Measurements from ENCODE around the gene GPR158.

The GPR158 gene

DNA sequence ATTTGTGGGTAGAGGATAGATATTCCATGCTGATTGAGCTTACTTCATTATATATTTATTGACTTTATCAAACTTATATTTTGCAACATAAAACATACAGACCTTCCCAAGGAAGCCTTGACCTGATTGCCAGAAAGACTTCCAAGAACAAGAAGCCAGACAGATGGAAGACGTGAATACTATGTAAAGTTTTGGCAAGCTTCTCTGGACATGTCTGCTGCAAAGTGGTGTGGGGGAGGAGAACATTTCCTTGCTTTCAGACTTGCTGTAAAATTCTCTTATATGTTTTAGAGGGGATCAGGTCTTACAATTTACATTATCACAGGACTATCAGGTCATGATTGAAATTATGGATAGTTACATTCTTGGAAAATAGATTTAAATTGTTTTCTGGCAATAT is 23.4 kb downstream of the GPR158 start:
- DNase-seq = no peak

DNA sequence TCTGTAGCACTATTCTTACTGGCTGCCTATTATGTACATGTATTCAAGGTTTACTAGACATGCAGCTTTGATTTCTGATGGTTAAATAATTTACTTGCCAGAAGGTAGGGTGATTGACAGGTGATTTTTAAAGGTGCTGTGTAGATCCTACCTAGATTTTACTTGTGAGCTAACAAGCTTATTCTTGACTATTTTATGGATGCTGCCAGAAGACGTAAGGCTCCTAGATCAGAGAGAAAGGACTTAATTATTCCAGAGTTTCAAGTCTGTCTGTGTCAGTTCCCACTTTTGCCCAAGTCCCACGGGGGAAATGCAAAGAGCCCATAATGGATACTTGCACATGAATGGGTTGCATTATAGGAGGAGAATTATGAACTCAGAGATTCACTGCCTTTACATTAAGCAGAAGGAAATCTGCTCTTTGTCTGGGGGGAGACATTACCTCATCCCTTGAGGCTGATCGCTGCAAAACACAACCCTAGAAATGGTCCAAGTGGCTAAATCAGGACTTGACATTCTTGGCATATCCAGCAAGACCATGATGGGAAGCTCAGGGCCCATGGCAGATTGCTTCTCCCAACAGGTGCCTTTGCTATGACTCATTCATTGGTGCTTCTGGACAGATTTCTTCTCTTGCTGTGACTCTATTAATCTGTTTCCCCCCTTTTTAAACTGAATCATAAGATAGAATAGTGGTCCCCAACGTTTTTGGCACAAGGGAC is 32.1 kb downstream of the GPR158 start:
- DNase-seq = no peak

DNA sequence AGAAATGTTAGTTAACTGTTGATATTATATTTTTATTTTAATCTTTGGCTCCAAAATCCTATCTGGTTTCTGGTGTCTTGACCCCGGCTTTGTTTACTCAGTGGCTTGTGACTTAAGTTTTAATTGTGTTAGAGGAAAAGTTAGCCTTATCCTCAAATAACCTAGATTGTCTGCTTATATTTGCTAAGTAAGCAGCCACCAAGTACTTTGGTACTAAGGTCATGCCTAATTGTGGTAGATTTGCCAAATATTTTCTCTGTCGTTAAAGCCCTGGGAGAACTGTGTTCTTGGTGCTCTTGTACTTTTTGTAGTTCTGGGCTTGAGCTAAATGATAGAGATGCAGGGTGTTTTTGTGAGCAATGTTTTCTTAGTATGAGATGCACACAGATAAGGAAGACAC is 34.8 kb downstream of the GPR158 start:
- DNase-seq = no peak

DNA sequence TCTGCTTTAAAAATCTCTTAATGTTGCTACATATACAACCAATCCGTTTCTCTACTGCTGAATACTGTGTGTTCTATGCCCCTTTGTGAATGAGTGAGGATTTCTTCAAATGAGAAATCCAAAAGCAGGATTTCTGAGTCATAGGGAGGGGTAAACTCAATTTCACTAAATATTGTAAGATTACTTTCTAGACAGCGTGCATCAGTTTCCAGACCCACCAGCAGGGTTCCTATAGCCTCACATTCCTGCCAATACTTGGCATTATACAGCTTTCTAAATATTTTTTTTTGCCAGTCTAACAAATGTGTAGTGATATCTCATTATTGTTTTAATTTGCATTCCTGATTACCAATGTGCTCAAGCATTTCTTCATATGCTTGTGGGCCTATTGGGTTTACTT is 35.5 kb downstream of the GPR158 start:
- no peak for DNase-seq

DNA sequence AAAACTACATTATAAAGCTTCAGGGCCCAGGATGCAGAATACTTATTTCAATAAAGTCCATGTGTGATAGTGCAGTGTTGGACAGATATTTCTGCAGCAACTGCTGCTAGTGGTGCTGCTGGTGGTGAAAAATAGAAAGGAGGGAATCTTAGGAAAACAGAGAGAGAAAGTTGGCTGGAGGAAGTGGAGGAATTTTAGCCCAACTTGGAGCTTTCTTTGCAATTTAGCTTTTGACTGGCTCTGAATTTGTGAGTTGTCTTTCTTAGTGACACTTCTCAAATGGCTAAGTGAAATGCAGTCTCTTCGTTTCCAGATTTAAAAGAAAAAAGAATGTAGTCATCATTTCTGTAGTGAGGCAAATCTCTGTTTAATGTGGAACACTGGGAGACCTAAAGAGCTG is 45.4 kb downstream of the GPR158 start:
- no peak for DNase-seq

DNA sequence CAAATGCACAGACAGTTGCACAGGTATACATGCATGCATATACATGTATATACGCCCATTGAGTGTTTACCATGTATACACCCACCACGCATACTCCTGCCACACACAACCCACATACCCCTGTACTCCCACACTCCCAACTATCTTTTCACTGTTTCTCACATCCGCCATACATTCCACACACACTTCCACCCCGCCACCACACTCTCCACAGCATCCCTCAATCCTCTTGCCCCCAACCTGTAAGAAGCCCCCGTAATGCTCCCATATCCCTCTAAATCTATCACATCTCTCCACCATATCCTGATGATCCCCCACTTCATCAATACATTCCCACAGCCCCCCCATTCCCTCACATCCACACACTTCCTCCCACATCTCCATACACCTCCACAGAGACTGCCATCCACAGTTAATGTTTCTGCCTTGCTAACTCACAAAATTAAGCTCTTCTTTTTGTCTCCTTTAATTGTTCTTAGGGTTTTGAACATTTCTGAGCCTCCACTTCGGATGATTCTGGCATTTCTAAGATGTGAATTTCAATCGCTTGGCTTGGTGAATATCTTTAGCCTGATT is 47.4 kb downstream of the GPR158 start:
- no peak for DNase-seq

DNA sequence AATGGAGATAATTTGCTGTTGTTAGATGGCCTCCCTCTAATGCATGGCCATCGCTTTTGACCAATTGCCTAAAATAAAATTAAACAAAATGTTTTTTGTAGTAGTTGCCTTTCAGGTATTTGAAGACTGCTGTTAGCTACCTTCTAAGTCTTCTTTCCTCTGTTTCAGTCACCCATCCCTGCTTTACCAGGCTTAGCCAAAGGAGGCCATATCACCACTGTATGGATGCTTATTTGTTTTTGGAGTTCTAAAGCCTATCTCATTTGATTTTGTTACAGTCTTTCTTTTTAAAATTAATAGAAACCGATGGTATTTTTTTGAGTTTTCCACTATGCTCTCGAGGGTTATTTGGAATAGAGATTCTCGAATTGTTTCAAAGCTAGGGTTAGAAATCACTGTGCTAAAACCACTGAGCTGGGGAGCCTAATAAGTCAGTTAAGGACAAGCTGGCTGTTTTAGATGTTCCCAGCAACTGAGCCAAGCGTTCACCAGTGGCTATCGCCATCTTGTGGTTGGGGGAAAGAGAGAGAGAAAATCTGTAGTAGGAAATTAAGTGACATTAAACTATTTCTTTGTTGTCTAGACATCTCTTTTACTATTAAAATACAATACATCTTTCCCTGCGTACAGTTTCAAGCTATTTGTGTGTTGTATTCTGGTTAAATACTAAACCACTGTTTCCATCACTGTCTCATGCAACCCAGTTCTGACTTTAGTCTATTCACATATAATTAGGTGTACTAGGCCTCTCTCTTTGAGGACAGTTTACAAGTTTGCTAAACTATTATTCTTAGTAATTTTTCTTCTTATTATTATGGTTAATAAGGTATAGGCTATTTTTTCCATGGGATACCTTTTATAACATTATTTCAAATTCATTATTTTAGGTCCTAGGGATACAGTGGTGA is 52.2 kb downstream of the GPR158 start:
- peak; percentile 74 for DNase-seq

DNA sequence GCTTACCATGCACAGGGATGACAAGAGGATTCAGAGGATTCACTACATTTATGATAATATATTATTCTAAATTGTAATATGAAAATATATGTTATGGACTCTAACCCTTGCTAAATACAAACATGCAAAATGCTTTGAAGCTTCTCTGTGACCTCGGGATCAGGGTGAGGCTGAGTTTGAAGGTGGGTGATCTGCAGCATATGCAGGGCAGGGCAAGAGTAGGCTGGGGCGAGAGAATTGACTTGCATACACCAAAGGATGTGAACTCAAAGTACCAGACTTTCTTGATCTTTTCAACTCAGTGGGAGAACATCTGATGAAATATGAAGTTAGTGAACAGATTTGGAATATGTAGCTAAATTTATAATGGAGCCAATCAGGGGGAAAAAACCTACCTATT is 57.0 kb downstream of the GPR158 start:
- no peak for DNase-seq

DNA sequence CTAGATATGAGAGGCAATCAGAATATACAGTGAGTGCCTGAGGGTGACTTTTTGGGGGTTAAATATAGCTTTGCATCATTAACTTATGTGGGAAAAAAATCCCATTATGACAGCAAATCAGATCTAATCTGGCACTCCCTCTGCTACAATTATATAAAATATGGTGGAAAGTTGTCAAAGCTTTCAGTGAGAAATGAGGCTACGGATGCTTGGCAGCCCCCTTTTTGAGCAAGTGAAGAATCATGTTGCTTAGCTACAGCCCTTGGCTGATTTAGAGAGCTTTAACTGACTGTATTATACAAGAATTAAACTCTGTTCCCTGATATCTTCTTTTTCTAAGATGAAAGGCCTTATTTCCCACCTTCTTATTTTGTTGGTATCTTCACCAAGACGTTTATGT is 57.4 kb downstream of the GPR158 start:
- DNase-seq = no peak

DNA sequence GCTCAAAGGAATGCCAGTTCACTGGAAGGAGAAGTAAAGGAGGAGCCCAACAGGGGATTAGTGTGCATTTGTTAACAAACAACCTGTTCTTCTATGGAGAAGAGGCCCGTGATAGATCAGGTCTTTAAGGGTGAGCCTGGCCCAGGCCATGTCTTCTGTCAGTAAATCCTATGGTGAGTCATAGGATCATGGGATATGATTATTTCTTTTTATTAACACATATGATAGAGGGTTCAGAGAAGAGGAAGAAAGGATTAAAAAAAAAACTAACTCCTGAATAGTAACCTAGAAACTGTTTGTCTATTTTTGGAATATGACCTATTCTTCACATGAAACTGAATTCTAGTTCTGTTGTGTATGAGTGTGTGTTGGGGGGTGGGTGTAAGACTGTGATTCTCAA is 70.4 kb downstream of the GPR158 start:
- DNase-seq = no peak

DNA sequence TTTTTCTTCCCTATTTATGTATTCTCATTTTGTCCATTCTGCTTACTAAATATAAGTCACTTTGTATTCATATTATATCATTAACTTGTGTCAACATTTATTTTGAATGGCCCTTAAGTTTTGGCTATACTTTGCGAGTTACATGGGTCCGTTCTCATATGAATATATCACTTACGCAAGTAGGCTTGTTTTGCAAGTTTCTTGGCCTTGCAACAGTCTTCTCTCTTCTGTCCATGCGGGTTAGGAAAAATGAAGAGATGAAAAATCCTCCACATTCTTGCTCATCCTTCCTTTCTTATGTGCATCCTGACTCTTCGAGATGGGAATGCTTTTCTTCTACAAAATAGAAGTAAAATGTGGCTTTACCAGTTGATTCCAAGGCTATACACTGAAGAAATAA is 82.8 kb downstream of the GPR158 start:
- no peak for DNase-seq

DNA sequence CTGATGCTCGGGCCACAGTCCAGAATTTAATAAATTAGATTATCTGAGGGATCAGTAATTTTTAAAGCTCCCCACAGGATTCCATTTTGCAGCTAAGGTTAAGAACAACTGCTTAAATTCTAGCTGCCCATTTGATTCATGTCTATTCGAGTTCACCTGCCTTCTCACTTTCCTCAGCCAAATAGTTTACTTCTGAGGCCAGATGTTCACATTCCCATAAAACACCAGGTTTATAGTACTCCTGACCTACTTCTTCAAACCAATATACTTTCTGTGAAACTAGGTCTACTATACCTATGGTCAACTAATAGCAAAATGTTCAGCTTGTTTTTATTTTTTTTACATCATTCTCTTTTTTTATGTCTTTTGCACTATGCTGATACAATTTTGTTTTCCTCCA is 86.3 kb downstream of the GPR158 start:
- no peak for DNase-seq

DNA sequence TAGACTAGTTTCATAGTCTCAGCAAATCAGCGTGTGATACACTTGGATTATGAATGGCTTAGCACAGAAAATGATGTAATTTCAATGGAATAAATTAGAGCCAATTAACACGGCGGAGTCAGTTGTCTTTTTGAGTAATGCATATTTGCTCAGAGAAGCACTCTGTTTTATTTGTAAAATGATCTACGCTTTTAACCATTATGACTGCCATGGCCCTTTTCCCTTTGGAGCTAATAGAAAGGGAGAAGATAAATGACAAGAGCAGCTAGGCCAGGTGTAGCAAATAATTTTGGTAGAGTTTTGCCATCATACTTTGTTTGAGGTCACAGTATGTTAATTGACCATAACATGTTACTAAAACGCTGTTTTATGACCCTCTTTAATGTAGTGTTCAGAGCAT is 86.8 kb downstream of the GPR158 start:
- no peak for DNase-seq

DNA sequence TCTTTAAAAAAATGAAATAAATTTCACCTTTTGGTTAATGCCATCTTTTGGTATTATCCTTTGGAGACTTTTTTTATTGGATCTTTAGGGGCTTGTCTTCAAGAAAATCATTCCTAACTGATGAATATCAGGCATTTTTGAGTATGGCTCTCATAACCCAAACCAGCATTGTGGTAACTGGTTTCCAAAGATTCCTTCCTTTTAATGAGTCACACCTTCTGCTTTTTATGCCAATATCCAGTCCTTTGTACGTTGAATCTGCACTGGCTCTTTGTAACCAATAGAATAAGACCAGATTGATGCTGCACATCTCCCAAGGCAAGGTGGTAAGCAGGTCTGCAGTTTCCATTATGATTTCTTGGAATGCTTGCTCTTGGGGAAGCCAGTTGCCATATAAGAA is 89.1 kb downstream of the GPR158 start:
- no peak for DNase-seq

DNA sequence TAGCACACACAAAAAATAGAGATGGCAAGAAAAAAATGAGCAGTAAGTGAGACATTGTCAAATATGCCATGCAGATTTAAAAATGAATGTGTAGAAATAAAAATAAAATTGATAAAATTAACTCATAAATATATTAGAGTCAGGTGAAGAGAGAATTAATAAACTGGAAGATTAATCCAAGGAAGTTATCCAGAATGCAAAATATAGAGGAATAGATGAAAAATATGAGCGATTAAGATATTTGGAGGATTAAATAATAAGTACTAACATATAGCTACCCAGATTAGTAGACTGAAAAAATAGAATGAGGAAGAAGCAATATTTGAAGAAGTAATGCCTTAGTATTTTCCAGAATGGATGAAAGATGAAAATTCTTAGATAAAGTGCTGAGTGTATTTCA is 103.4 kb downstream of the GPR158 start:
- DNase-seq = no peak

DNA sequence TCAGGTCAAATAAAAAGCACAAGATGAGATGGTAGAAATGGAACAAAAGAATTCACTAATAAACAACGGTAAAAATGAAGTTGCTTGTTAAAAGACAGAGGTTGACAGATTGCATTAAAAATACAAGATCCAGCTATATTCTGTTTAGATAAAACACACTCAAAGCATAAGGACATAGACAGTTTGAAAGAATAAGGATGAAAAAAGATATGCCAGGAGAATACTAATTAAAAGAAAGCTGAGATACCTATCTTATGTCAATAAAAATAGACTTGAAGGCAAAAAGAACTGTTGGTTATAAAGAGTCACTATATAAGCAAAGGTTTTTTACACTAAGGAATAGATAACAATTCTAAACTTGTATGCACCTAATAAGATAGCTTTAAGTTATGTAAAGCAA is 105.3 kb downstream of the GPR158 start:
- DNase-seq = no peak

DNA sequence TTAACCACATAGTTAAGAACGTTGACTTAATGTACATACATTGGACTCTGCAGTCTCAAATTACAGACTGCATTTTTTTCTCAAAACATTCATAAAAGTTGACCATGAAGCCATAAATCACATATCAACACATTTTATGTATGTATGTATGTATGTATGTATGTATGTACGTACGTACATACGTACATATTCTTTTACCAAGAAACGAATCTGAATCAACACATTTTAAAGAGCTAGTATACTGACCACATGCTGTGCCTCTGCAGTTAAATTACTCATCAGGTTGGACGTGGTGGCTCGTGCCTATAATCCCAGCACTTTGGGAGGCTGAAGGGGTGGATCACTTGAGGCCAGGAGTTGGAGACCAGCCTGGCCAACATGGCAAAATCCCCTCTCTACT is 105.8 kb downstream of the GPR158 start:
- no peak for DNase-seq

DNA sequence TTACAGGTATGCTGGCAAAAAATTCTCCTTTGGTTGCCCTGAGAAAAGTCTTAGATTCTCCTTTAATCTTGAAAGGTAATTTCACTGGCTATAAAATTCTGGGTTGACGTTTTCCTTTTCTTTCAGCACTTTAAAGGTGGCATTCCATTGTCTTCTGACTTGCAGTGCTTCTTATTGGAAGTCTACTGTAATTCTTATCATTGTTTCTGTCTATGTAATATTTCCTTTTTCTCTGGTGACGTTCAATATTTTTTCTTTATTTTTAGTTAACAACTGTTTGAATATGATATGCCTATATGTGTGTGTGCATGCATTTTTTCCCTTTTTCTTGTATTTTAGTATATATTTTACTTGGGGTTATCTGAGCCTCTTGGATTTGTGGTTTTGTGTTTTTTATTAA is 111.0 kb downstream of the GPR158 start:
- no peak for DNase-seq

DNA sequence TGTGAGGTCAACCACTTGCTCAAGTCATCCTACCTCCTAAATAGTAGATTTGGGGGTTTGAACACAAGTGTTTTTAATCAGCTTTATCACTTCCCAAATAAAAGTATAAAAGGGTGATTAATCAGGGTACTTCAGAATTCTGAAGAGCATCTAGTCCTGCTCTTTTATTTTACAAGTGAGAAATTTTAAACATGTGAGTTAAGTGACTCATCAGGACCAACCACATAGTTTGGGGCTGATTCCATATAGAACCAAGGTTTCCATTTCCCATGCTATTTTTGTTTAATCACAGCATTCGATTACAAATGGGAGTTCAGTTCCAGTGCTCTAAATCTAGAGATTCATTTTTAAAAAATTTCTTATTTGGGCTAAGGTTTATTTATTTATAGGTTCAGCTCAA is 113.4 kb downstream of the GPR158 start:
- DNase-seq = no peak

DNA sequence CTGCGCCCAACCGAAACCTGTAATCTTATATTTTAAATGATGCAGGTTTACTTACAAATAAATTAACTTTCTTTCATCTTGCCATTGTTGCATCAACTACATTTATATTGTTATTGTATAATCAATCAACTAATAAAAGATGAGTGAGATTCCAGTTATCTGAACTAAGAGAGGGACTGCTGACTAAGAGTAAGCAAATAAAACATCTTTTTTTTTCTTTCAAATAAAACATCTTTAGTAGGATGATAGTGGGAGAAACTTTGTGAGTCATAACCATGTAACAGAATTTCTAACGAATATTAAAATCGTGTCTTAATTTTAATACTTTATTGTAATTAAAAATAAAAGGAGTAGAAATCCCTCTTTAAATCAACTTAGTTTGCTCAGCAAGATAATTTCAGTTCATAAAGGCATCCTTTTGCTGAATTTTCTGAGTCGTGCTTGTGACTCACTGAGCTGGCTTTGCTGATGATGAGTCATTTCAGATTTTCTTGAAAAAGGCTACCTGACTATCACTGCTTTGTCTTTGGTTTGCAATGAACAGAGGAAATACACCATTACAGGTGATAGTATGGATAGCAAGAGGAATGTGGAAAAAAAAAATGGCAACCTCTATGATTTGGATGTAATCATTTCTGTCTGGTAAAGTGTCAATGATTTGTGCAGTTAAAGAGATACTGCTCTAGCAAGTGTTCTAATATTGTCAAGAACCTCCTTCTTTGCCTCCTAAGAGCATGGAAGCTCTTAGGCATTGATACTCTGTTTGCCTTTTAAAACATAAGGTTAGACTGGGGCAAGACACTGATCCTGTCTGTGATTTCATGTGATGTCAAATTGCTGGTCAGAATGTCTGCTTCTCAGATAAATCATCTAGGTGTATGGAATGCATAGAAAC is 119.5 kb downstream of the GPR158 start:
- peak; percentile 11 for DNase-seq

DNA sequence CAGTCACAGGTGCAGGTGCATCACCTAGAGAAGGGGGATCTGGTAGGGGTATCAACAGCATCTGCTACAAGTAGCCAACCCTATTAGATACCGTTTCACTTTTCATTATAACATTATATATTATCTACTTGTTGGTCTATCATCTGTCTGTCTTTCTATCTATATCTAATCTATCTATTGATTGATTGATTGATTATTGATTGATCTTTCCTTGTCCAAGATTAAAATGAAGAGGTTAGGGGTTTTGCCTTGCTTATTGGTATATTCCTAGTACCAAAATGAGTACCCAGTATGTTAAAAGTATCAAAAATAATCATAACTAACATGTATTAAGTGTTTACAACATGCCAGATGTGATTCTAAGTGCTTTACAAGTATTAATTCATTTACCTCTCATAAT is 121.5 kb downstream of the GPR158 start:
- no peak for DNase-seq

DNA sequence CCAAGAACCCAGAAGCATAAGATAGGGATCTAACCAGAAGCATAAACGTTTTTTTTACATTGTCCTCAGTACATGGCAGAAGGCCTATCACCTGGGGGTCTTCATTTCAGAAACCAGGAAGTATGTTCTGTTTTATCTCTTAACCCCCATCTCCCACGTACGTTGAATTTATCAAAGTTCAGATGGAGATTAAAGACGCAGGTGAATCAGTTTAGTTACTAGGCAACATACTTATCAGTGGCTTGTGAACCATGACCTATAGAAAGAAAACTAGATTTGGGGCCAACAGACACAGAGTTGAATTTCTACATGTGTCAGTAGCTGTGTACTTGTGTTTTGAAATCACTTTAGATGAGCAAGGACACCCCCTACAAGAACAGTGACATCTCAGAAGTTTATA is 122.7 kb downstream of the GPR158 start:
- no peak for DNase-seq

DNA sequence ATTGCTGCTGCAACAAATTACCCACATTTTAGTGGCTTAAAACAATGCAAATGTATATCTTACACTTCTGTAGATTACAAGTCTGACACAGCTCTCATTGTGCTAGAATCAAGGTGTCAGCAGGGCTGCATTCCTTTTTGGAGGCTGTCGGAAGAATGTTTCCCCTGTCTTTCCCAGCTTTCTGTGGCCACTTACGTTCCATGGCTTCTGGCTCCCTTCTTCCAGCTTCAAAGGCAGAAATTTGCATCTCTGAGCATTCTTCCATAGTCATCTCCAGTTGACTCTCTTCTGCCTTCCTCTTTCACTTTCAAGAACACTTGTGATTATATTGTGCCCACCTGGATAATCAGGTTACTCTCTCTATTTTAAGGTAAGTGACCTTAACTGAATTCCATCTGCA is 125.3 kb downstream of the GPR158 start:
- no peak for DNase-seq

All from DMS53 (cell line).